ENCODE measurements around the gene FOXO3.

Gene FOXO3

GRCh38 chr6:108714101-108714765 is 153.5 kb downstream of the FOXO3 start:
- DNase-seq (ENCODE audit: low read depth): peak; percentile 29

GRCh38 chr6:108714766-108715414 is 154.2 kb downstream of the FOXO3 start:
- no peak for DNase-seq (ENCODE audit: low read depth)

- DNase-seq (ENCODE audit: low read depth): no peak
Observed at GRCh38 chr6:108715832-108716231, 155.1 kb downstream of the FOXO3 start.

- no peak for DNase-seq (ENCODE audit: low read depth)
Observed at GRCh38 chr6:108716801-108717791, 156.4 kb downstream of the FOXO3 start.

DNA sequence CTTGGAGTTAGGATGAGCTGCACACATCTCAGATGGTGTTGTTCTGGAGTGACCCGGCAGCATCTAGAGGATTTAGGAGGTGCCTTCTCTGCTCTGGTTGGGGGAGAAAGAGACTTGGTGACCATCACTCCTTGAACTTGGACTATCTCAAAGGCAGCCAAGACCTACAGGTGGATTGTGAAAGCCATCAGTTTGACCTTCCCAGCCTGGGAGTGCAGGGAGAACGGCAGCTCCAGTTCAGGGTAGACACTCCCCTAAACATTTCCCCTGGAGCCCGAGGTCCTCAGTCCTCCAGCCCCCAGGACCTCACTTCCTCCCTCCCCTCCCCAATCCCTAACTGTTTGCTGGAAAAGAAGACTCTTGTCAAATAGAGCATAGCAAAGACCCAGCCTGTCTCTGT is 158.8 kb downstream of the FOXO3 start:
- no peak for DNase-seq (ENCODE audit: low read depth)

DNA sequence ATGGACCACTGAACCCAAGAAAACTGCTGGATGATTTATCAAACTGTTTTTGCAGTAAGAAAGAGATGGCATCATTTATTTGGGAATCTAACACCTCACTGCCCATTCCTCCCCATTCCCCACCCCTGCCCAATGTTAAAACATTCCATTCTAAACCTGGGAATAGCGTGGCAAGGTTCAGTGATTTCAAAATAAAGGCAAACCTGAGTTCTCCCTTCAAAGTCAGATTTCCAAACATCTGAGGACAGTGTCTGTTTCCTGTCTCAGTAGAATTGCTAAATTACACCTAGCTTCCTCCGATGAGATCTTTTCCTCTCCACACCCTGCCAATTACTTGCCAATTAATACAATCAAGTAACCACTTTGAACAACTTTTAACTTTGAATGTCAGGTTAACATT is 160.1 kb downstream of the FOXO3 start:
- no peak for DNase-seq (ENCODE audit: low read depth)

DNA sequence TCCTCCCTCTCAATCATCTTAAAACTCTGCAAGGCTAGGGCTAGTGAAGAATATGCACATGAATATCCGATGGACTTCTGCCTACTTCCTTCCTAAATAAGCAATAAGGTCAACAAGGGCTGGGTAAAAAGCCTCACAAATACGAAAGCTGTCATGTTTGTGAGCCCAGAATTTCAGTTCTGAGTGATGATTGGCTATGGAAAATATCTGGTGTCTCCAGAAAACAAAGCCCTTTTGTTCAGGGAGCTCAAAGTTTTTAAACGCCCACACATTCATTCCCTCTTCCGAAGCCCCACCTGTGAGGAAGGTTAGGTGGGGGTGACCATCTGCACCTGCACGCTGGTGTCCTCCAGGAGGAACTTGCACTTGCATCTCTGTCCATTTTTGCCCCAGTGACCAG is 160.6 kb downstream of the FOXO3 start:
- DNase-seq (ENCODE audit: low read depth): no peak

GRCh38 chr6:108723594-108723993 is 162.9 kb downstream of the FOXO3 start:
- DNase-seq (ENCODE audit: low read depth): no peak

DNA sequence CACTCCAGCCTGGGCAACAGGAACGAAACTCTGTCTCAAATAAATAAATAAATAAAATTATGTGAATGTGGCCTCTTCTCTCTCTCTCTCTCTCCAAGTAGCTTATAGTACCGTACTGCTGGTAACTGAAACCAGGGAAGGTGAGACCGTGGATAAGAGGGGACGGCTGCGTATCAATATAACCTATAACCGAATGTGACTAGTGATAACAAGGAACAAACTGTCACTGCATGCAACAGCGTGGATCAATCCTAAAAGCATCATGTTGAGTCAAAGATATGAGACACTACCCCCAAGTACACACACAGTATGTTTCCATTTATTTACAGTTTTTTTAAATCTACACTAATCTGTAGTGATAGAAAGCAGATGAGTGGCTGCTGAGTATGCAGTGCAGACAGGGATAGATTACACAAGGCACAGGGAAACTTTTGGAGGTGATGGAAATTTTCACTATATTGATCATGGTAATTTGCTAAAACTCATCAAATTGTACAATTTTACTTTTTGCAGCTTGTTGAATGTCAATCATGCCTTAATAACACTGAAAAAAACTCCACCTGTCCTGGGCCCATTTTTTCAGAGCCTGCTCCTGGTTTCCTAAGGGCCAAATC is 166.1 kb downstream of the FOXO3 start:
- no peak for DNase-seq (ENCODE audit: low read depth)

DNA sequence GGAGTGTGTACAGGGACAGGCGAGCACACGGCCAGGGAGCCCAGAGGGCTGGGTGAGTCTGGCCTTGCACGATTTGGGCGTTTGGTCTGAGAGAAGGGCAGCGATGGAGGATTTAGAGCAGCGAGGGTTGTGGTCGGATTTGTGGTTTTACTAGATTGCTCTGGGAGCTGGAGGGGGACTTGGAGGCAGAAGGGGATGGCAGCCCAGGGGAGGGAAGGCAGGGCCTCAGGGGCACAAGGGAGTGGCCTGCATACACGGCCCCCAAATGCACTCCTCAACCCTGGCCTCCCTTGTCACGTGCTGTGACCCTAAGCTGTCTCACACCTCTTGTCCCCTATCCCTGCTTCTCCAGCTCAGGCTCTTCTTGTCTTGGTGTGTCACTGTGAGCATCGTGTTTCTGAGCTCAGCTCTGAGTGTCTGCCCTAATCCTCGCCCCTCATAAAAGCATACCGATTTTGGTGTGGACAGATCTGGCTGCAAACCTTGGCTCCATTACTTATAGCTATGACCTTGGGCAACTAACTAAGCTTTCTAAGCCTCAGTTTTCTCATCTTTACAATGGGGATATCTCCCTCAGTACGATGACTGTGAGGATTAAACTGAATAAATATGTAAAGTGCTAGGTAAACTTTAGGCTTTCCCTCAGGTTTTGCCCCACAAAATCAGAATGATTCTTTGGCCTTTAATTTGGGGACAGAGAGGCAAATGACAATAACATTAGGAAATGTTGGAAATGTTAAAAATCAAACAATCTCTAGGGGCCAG is 167.4 kb downstream of the FOXO3 start:
- no peak for DNase-seq (ENCODE audit: low read depth)

DNA sequence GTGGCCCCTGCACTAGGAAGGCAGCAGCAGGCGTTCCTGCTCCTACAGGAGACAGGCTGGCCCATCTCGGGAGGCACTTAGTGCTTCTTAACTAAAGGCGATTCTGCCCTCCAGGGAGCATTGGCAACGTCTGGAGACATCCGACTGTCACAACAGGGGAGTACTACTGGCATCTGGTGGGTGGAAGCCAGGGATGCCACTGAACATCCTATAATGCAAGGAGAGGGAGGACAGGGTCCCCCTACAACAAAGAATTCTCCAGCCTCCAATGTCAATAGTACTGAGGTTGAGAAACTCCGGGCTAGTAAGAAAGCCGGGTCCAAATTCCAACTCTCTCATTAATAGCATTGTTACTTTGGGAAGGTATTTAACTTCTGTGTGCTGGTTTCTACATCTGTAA is 168.1 kb downstream of the FOXO3 start:
- DNase-seq (ENCODE audit: low read depth): no peak

GRCh38 chr6:108730635-108731515 is 170.2 kb downstream of the FOXO3 start:
- no peak for DNase-seq (ENCODE audit: low read depth)

GRCh38 chr6:108732091-108732870 is 171.6 kb downstream of the FOXO3 start:
- no peak for DNase-seq (ENCODE audit: low read depth)

DNA sequence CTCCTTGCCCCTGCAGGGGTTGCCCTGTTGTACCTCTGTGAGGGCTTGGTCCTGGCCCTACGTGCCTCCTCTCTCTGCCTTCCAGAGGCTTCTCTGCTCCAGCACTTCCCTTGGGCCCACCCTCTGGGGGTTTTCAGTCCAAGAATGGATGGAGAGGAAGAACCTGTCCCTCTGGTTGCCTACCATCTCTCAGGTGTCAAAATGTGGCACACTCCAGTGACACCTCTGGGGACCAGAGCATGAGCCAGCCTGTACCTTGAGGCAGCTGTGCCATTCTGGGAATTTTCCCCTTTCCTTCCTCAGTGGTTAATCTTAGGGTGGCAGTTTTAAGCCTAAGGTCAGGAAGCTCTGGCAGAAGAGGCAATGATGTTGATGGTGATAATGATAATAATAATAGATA is 172.3 kb downstream of the FOXO3 start:
- DNase-seq (ENCODE audit: low read depth): no peak

DNA sequence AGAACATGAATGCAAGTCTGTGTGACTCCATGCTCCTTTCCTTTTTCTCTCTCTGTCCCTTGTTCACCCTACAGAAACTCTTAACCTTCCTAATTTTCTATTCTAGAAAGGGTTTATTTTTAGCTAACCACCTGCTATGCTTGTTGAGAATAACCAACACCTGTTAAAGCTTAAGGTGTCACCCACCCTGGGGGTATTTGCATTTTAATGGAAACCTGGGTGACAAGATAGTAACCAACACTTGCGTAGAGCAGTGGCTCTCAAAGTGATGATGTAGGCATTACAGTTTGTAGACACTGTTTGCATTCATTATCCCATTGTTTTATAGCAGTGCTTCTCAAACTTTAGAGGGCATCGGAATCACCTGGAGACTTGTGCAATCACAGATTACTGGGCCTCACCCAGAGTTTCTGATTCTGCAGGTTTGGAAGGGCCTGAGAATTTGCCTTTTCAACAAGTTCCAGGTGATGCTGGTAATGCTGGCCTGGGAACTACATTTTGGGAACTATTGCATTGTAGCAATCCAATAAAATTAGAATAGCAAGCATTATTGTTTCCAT is 173.1 kb downstream of the FOXO3 start:
- no peak for DNase-seq (ENCODE audit: low read depth)

Data from CMK (cell line).